ENCODE data around the gene PDE4C. TPM values are rescaled to one million over a fixed set of nuclear protein-coding genes. Genes with fewer than 3 reads are reported as not detected.

PDE4C gene
- total RNA-seq, 2 donors from 2014 or later: 0.27 to 1.6 TPM

- H3K36me3 ChIP-seq: peaks cover 7 to 10% of the 10 kb centered on the region in 2 donors
- 93% methylated on average over 22 of the region's 23 CpGs for WGBS
- TF ChIP-seq CTCF (IDR thresholded peaks at IDR 0.05): no peak
- TF ChIP-seq POLR2A (IDR thresholded peaks at IDR 0.05): no peak
- TF ChIP-seq POLR2AphosphoS5 (IDR thresholded peaks at IDR 0.05): no peak
- no peaks in the 10 kb centered on the region for H3K9me3 ChIP-seq
- H3K27me3 ChIP-seq (replicated peaks; ENCODE audit: insufficient read depth): no peaks in the 10 kb centered on the region
- no peak overlapping the region for H3K27ac ChIP-seq
- intact Hi-C loops (cut with DNase I): no loop called here
- H3K4me1 ChIP-seq (replicated peaks): no peaks in the 10 kb centered on the region
- H3K4me3 ChIP-seq: no peak overlapping the region
- no peak for DNase-seq (ENCODE audit: low spot score)
Measured at GRCh38 chr19:18264971-18265540, 38.8 kb upstream of the PDE4C start.

GRCh38 chr19:18264137-18264854 lies 38.1 kb upstream of the PDE4C start:
- TF ChIP-seq POLR2A (IDR thresholded peaks at IDR 0.05): no peak
- TF ChIP-seq CTCF (IDR thresholded peaks at IDR 0.05): no peak
- no peak for TF ChIP-seq POLR2AphosphoS5 (IDR thresholded peaks at IDR 0.05)
- DNase-seq (ENCODE audit: low spot score): no peak
- intact Hi-C loops (cut with DNase I): no loop called here

GRCh38 chr19:18263324-18264136 lies 37.3 kb upstream of the PDE4C start:
- Histone ChIP-seq H3K27ac (no peak overlapping the region), H3K4me1 (replicated peaks) (no peaks in the 10 kb centered on the region), H3K9me3 (no peaks in the 10 kb centered on the region), H3K4me3 (no peak overlapping the region), H3K27me3 (replicated peaks; ENCODE audit: insufficient read depth) (no peaks in the 10 kb centered on the region), H3K36me3 (peaks cover 7 to 10% of the 10 kb centered on the region in 2 donors)
- intact Hi-C loops (cut with DNase I): no loop called here
- 89% methylated on average over 15 of the region's 16 CpGs for WGBS
- TF ChIP-seq CTCF (IDR thresholded peaks at IDR 0.05) (no peak), POLR2A (IDR thresholded peaks at IDR 0.05) (no peak), POLR2AphosphoS5 (IDR thresholded peaks at IDR 0.05) (no peak)
- DNase-seq (ENCODE audit: low spot score): no peak

More at GRCh38 chr19:18264137-18264854, 38.1 kb upstream of the PDE4C start:
- Histone ChIP-seq H3K9me3 (no peaks in the 10 kb centered on the region), H3K4me1 (replicated peaks) (no peaks in the 10 kb centered on the region), H3K36me3 (peaks cover 7 to 10% of the 10 kb centered on the region in 2 donors), H3K27me3 (replicated peaks; ENCODE audit: insufficient read depth) (no peaks in the 10 kb centered on the region), H3K4me3 (no peak overlapping the region), H3K27ac (no peak overlapping the region)
- WGBS: 92% methylated on average over 20 of the region's 23 CpGs

GRCh38 chr19:18262917-18263316 lies 36.7 kb upstream of the PDE4C start:
- Histone ChIP-seq H3K9me3 (no peaks in the 10 kb centered on the region), H3K36me3 (peaks cover 7 to 10% of the 10 kb centered on the region in 2 donors), H3K4me3 (no peak overlapping the region), H3K27ac (no peak overlapping the region), H3K27me3 (replicated peaks; ENCODE audit: insufficient read depth) (no peaks in the 10 kb centered on the region), H3K4me1 (replicated peaks) (no peaks in the 10 kb centered on the region)
- TF ChIP-seq POLR2AphosphoS5 (IDR thresholded peaks at IDR 0.05): no peak
- TF ChIP-seq POLR2A (IDR thresholded peaks at IDR 0.05): no peak
- TF ChIP-seq CTCF (IDR thresholded peaks at IDR 0.05): no peak
- DNase-seq (ENCODE audit: low spot score): no peak
- intact Hi-C loops (cut with DNase I): no loop called here
- 89% methylated on average over 10 of the region's 10 CpGs for WGBS

Data from prostate gland (tissue), 2 donors.